Mesothelial cell of epicardium (in vitro differentiated cells): ENCODE measurements around the gene NUDCD3. TPM values are rescaled to one million over a fixed set of nuclear protein-coding genes. Genes with fewer than 3 reads are reported as not detected.
A peak's percentile ranks its signal among the peaks of the same experiment; 100 is the strongest.

ENCODE experiments used
- DNase-seq, 2 experiments: peaks; one replicate each; pipeline ENCODE4 v3.0.0; 2021; ENCODE audit warnings: low spot score in 2 of 2; ENCODE audit not compliant: unreplicated experiment in 2 of 2
- H3K27ac Mint-ChIP-seq: 2 replicates; pipeline ENCODE4 v1.8.0; 2021; ENCODE audit warnings: mixed read lengths
- H3K27me3 Mint-ChIP-seq: 2 replicates; pipeline ENCODE4 v1.8.0; 2021; ENCODE audit warnings: low read depth, mixed read lengths
- H3K36me3 Mint-ChIP-seq: 2 replicates; pipeline ENCODE4 v1.8.0; 2021; ENCODE audit warnings: mixed read lengths
- H3K4me1 Mint-ChIP-seq: 2 replicates; pipeline ENCODE4 v1.8.0; 2021; ENCODE audit warnings: mixed read lengths
- H3K4me3 Mint-ChIP-seq: 2 replicates; pipeline ENCODE4 v1.8.0; 2021; ENCODE audit warnings: mild to moderate bottlenecking, moderate library complexity, mixed read lengths
- H3K9me3 Mint-ChIP-seq: 2 replicates; pipeline ENCODE4 v1.8.0; 2021; ENCODE audit warnings: mixed read lengths
- CTCF ChIP-seq: fragments of 200-600 bp; sonication (generic); IDR thresholded peaks from one replicate; pipeline ENCODE4 v1.5.0; 2021; ENCODE audit warnings: antibody characterized with exemption; ENCODE audit not compliant: unreplicated experiment
- total RNA-seq: library from RNA; stranded (reverse); gene quantifications from 3 replicates; pipeline ENCODE4 v1.2.1, GENCODE V29; 2021

NUDCD3 gene
- total RNA-seq, 1 donor from 2014 or later: 104 TPM

DNA sequence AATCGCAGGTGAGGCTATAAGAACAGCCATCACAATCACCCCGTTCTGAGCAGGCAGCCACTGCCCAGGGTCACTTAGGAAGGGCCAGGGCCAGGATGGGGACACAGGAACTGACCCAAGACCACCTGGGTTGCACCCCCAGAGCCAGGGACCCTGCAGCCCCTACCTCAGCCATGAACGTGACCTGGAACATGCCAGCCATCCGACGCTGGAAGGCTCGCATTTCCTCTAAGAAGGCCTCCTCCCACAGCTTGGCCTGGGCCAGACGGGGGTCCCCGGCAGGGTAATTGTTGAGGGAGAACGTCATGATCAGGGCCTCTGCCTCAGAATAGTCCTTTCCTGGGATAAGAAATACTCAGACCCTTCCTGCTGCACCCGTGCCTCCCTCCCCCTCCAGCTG, 45.6 kb upstream of the NUDCD3 start:
- TF ChIP-seq CTCF: no peak
- no peak for DNase-seq
- H3K36me3 Mint-ChIP-seq: no peaks in the 10 kb centered on the region
- H3K4me1 Mint-ChIP-seq: no peaks in the 10 kb centered on the region
- H3K27ac Mint-ChIP-seq: no peak overlapping the region
- no peaks in the 10 kb centered on the region for H3K9me3 Mint-ChIP-seq
- H3K27me3 Mint-ChIP-seq: no peaks in the 10 kb centered on the region
- H3K4me3 Mint-ChIP-seq: no peak overlapping the region

DNA sequence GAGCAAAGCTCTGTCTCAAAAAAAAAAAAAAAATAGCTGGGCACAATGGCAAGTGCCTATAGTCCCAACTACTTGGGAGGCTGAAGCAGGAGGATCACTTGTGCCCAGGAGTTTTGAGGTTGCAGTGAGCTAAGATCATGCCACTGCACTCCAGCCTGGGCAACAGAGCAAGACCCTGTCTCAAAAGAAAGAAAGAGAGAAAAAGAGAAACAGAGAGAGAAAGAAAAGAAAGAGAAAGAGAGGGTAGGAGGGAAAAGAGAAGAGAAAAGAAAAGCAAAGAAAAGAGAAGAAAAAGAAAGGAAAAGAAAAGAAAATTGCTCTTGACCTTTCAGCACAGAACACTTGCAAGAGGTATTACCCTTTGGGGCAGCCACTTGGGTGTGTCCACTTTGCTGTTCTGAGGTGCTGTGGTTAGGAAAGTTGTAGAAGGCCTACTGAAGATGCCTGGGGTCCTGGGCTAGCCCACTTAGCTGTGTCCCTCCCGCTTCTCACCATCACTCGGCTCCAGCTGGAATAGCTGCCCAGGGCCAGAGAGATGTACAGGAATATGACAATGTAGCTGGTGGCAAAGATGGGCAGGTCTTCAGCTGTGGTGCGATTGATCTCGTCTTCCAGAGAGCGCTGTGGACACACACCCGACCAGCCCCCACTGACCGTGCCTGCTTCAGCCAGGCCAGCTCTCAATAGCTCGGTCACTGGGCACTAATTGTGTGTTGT, 45.0 kb upstream of the NUDCD3 start:
- no peaks in the 10 kb centered on the region for H3K4me1 Mint-ChIP-seq
- no peaks in the 10 kb centered on the region for H3K36me3 Mint-ChIP-seq
- DNase-seq: no peak
- H3K9me3 Mint-ChIP-seq: no peaks in the 10 kb centered on the region
- no peak for TF ChIP-seq CTCF
- H3K27me3 Mint-ChIP-seq: no peaks in the 10 kb centered on the region
- H3K4me3 Mint-ChIP-seq: no peak overlapping the region
- H3K27ac Mint-ChIP-seq: no peak overlapping the region

DNA sequence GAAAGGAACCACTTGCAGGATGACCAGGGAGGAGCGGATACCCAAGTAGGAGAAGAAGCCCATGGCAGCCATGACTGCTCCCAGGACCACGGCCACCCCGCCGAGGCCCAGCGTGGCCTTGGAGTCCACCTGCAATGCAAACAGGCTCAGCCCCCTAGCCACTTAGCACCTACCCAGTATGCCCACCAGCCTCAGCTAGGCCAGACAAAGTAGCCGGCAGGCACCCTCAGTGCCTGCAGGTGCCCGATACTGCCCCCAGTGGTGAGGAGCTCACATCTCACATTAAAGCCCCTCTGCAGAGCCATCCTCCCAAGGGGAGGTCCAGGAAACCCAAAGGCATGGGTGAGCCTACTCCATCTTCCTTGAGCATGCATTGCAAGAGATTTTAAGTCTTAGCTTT, 44.0 kb upstream of the NUDCD3 start:
- Mint-ChIP-seq H3K9me3 (no peaks in the 10 kb centered on the region), H3K27me3 (no peaks in the 10 kb centered on the region), H3K4me1 (no peaks in the 10 kb centered on the region), H3K4me3 (no peak overlapping the region), H3K27ac (no peak overlapping the region), H3K36me3 (no peaks in the 10 kb centered on the region)
- no peak for DNase-seq
- no peak for TF ChIP-seq CTCF

- Mint-ChIP-seq H3K4me1 (no peaks in the 10 kb centered on the region), H3K9me3 (peaks cover 1% of the 10 kb centered on the region), H3K36me3 (no peaks in the 10 kb centered on the region), H3K27ac (no peak overlapping the region), H3K27me3 (no peaks in the 10 kb centered on the region), H3K4me3 (no peak overlapping the region)
- no peak for TF ChIP-seq CTCF
- peak in 1 of 2 experiments; percentile 20 for DNase-seq
These were observed 43.6 kb upstream of the NUDCD3 start for GRCh38 chr7:44534087-44534486.

- TF ChIP-seq CTCF: no peak
- DNase-seq: no peak
- peaks cover 5% of the 10 kb centered on the region for H3K9me3 Mint-ChIP-seq
- H3K4me3 Mint-ChIP-seq: no peak overlapping the region
- H3K27me3 Mint-ChIP-seq: no peaks in the 10 kb centered on the region
- no peaks in the 10 kb centered on the region for H3K36me3 Mint-ChIP-seq
- H3K27ac Mint-ChIP-seq: no peak overlapping the region
- H3K4me1 Mint-ChIP-seq: no peaks in the 10 kb centered on the region
These were observed 43.0 kb upstream of the NUDCD3 start for GRCh38 chr7:44533301-44534055.
